Measurements from ENCODE around the gene ADRA1B.

- no peak for TF ChIP-seq POLR2AphosphoS5 (IDR thresholded peaks at IDR 0.05)
- no peak for TF ChIP-seq CTCF (IDR thresholded peaks at IDR 0.05)
- TF ChIP-seq POLR2A (IDR thresholded peaks at IDR 0.05), result no peak
Measured at GRCh38 chr5:159917994-159918393, 1.7 kb downstream of the ADRA1B start.
